GM19397 (cell line): Measurements from ENCODE around the gene CDH24.
"Not testable (repeated sequence)": the region's sequence is repeated elsewhere in the genome, so short reads cannot be mapped to it uniquely, and the experiment has no call there.

Source experiments
- ATAC-seq: cut with Tn5 transposase; IDR thresholded peaks from one replicate; pipeline ENCODE4 v1.9.1; 2021; ENCODE audit warnings: mild to moderate bottlenecking, moderate library complexity; ENCODE audit not compliant: unreplicated experiment

Gene CDH24

GRCh38 chr14:23021889-23022442, 35.4 kb downstream of the CDH24 start:
- no peak for ATAC-seq

- ATAC-seq: no peak
Measured at GRCh38 chr14:23021434-23021833, 35.9 kb downstream of the CDH24 start.

- no peak for ATAC-seq
Measured at GRCh38 chr14:23020143-23021128, 36.9 kb downstream of the CDH24 start.

GRCh38 chr14:23018107-23018506, 39.2 kb downstream of the CDH24 start:
- ATAC-seq: no peak

- ATAC-seq: no peak
Measured at GRCh38 chr14:23017091-23017490, 40.2 kb downstream of the CDH24 start.

GRCh38 chr14:23015618-23016017, 41.7 kb downstream of the CDH24 start:
- ATAC-seq: no peak

- ATAC-seq: not testable (repeated sequence)
Measured at GRCh38 chr14:23013749-23014054, 43.6 kb downstream of the CDH24 start.

GRCh38 chr14:23013054-23013748, 44.1 kb downstream of the CDH24 start:
- no peak for ATAC-seq

GRCh38 chr14:23009939-23010726, 47.2 kb downstream of the CDH24 start, which contains the start of gene C14orf93:
Gene C14orf93, minus strand, starts transcription at chr14:23010143. Its CDS starts 11,120 bp downstream, at chr14:22999023.
- ATAC-seq: no peak

- no peak for ATAC-seq
Measured at GRCh38 chr14:23009483-23009938, 47.8 kb downstream of the CDH24 start.

- no peak for ATAC-seq
Measured at GRCh38 chr14:23008831-23009230, 48.5 kb downstream of the CDH24 start.

- peak; percentile 93 for ATAC-seq
Measured at GRCh38 chr14:23006544-23007419, 50.5 kb downstream of the CDH24 start.

GRCh38 chr14:23006188-23006534, 51.2 kb downstream of the CDH24 start:
- no peak for ATAC-seq

GRCh38 chr14:23005451-23006187, 51.7 kb downstream of the CDH24 start:
- ATAC-seq: no peak

GRCh38 chr14:23004274-23004673, 53.0 kb downstream of the CDH24 start:
- ATAC-seq: not testable (repeated sequence)

GRCh38 chr14:23002592-23002991, 54.7 kb downstream of the CDH24 start:
- ATAC-seq: no peak

GRCh38 chr14:23000860-23001259, 56.5 kb downstream of the CDH24 start:
- no peak for ATAC-seq

GRCh38 chr14:22998329-22999012, 58.8 kb downstream of the CDH24 start:
- no peak for ATAC-seq
